H1 (cell line): ENCODE data around the gene C11orf58. TPM values are rescaled to one million over a fixed set of nuclear protein-coding genes. Genes with fewer than 3 reads are reported as not detected.

Experiments
- RAD21 ChIP-seq, 2 experiments: IDR thresholded peaks in 1 of 2; conservative IDR thresholded peaks in 1 of 2; 2 replicates each; pipeline ENCODE4 v1.6.1; 2011; ENCODE audit warnings: low read depth in 2 of 2, low read length in 2 of 2, improper control_type of control experiment in 1 of 2, inconsistent platforms in 1 of 2, mild to moderate bottlenecking in 1 of 2, moderate library complexity in 1 of 2
- SAP30 ChIP-seq: fragments of 300-600 bp; sonication (generic); IDR thresholded peaks from 2 replicates; pipeline ENCODE4 v1.7.1; 2012; ENCODE audit warnings: low read length, moderate library complexity, mild to moderate bottlenecking, inconsistent platforms; ENCODE audit not compliant: insufficient read depth, insufficient replicate concordance
- SIN3A ChIP-seq, 2 experiments: IDR thresholded peaks in 1 of 2; conservative IDR thresholded peaks in 1 of 2; 2 replicates each; pipeline ENCODE4 v1.6.1; 2011 to 2012; ENCODE audit warnings: low read length in 2 of 2, improper control_type of control experiment in 1 of 2, low read depth in 1 of 2, mild to moderate bottlenecking in 1 of 2
- SUZ12 ChIP-seq: fragments of 200-600 bp; sonication (generic); IDR thresholded peaks from 2 replicates; pipeline ENCODE4 v1.6.1; 2012; ENCODE audit warnings: mild to moderate bottlenecking, inconsistent platforms, low read length, moderate library complexity, mixed read lengths
- polyA plus RNA-seq, 7 experiments: library from polyadenylated mRNA; depleted of rRNA in 3 of 7; stranded (reverse) in 5 of 7; unstranded in 2 of 7; fragments of >200 nt in 5 of 7; fragments of 200-250 nt in 2 of 7; gene quantifications; 1 replicate in 5 of 7; 2 replicates in 1 of 7; 4 replicates in 1 of 7; pipeline versions ENCODE4 v1.2.1 to v1.2.3, GENCODE V29; 2011 to 2013; ENCODE audit warnings: missing spikeins in 2 of 7, mixed read lengths in 2 of 7
- total RNA-seq: library from RNA; stranded (reverse); fragmentation: NEBNext Ultra II Directional; extraction: Animal tissue kit (Norgen Biotek cat#: 25700); gene quantifications from 2 replicates; pipeline ENCODE4 v1.2.1, GENCODE V29; 2021

C11orf58 gene
- total and polyA plus RNA-seq, 2 of the 8 experiments (the other 6 are each of a cell fraction or from before 2014, with no cell fraction given) = 70.7 to 181 TPM

DNA sequence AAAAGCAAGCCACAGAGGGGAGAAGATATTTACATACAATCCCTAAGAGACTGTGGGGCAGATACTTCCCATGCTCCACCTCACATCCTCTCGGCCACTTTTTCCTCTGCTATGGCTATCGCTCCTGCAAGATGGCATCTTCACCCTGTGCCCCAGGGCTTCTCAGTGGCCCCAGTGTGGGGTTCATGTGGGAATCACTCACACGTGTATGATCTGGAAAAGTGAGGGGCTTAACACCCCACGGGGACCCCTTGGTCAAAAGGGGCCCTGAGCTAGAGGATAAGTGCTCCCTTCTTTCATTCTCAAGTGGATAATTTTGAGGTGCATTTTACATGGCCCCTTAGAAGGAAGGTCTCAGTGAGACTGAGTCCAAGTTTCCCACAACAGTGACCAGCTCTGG is 28.7 kb downstream of the C11orf58 start (continued):
- TF ChIP-seq SAP30 (no peak), SIN3A (conservative IDR thresholded peaks at IDR 0.05 in 1 of 2, IDR thresholded peaks at IDR 0.05 in 1 of 2; ENCODE audit: low read depth in 1 of 2, low read length in 2 of 2) (no peak), SUZ12 (no peak), RAD21 (IDR thresholded peaks at IDR 0.05 in 1 of 2, conservative IDR thresholded peaks at IDR 0.05 in 1 of 2; ENCODE audit: low read depth in 2 of 2, low read length in 2 of 2) (no peak)
